IPS-15b (cell line): ENCODE results near the gene WDR27.

Experiments used
- H3K27me3 ChIP-seq: one replicate; pipeline ENCODE4 v1.6.1; 2013; ENCODE audit warnings: low read length; ENCODE audit not compliant: control insufficient read depth, insufficient read depth
- H3K36me3 ChIP-seq: one replicate; pipeline ENCODE4 v1.6.1; 2013; ENCODE audit warnings: low read length; ENCODE audit not compliant: control insufficient read depth, insufficient read depth
- H3K4me1 ChIP-seq: one replicate; pipeline ENCODE4 v1.6.1; 2013; ENCODE audit warnings: mild to moderate bottlenecking, low read length; ENCODE audit not compliant: control insufficient read depth, insufficient read depth
- H3K4me3 ChIP-seq: one replicate; pipeline ENCODE4 v1.5.1; 2013; ENCODE audit warnings: low read depth, low read length
- H3K9ac ChIP-seq: one replicate; pipeline ENCODE4 v1.6.1; 2013; ENCODE audit warnings: low read depth, mild to moderate bottlenecking, low read length
- H3K9me3 ChIP-seq: one replicate; pipeline ENCODE4 v1.6.1; 2013; ENCODE audit warnings: mild to moderate bottlenecking, low read length; ENCODE audit not compliant: control insufficient read depth, insufficient read depth

WDR27 gene

GRCh38 chr6:169556758-169557548 is 144.9 kb downstream of the WDR27 start:
- Histone ChIP-seq H3K9ac (no peak overlapping the region), H3K36me3 (peaks cover 8% of the 10 kb centered on the region), H3K4me1 (no peaks in the 10 kb centered on the region), H3K4me3 (no peak overlapping the region), H3K27me3 (no peaks in the 10 kb centered on the region), H3K9me3 (no peaks in the 10 kb centered on the region)

- Histone ChIP-seq H3K36me3 (peaks cover 8% of the 10 kb centered on the region), H3K4me1 (no peaks in the 10 kb centered on the region), H3K27me3 (no peaks in the 10 kb centered on the region), H3K9ac (no peak overlapping the region), H3K9me3 (no peaks in the 10 kb centered on the region), H3K4me3 (no peak overlapping the region)
Observed at GRCh38 chr6:169555971-169556617, 145.7 kb downstream of the WDR27 start.

GRCh38 chr6:169545982-169546381 is 155.8 kb downstream of the WDR27 start:
- Histone ChIP-seq H3K9me3 (no peaks in the 10 kb centered on the region), H3K36me3 (no peaks in the 10 kb centered on the region), H3K4me1 (no peaks in the 10 kb centered on the region), H3K4me3 (no peak overlapping the region), H3K9ac (no peak overlapping the region), H3K27me3 (no peaks in the 10 kb centered on the region)

GRCh38 chr6:169543704-169544103 is 158.1 kb downstream of the WDR27 start:
- no peaks in the 10 kb centered on the region for H3K9me3 ChIP-seq

GRCh38 chr6:169542491-169542890 is 159.3 kb downstream of the WDR27 start:
- H3K27me3 ChIP-seq: no peaks in the 10 kb centered on the region
- H3K4me1 ChIP-seq: no peaks in the 10 kb centered on the region
- H3K4me3 ChIP-seq: no peak overlapping the region
- H3K9me3 ChIP-seq: no peaks in the 10 kb centered on the region
- H3K9ac ChIP-seq: no peak overlapping the region
- H3K36me3 ChIP-seq: no peaks in the 10 kb centered on the region

More at GRCh38 chr6:169543704-169544103, 158.1 kb downstream of the WDR27 start:
- no peak overlapping the region for H3K9ac ChIP-seq
- no peaks in the 10 kb centered on the region for H3K36me3 ChIP-seq
- H3K4me3 ChIP-seq: no peak overlapping the region
- no peaks in the 10 kb centered on the region for H3K27me3 ChIP-seq
- H3K4me1 ChIP-seq: no peaks in the 10 kb centered on the region

- Histone ChIP-seq H3K36me3 (no peaks in the 10 kb centered on the region), H3K4me1 (no peaks in the 10 kb centered on the region), H3K9ac (no peak overlapping the region), H3K27me3 (no peaks in the 10 kb centered on the region), H3K4me3 (no peak overlapping the region), H3K9me3 (peaks cover 4% of the 10 kb centered on the region)
Observed at GRCh38 chr6:169539176-169539897, 162.5 kb downstream of the WDR27 start.

- H3K9ac ChIP-seq: no peak overlapping the region
- no peaks in the 10 kb centered on the region for H3K4me1 ChIP-seq
- no peaks in the 10 kb centered on the region for H3K36me3 ChIP-seq
- no peaks in the 10 kb centered on the region for H3K27me3 ChIP-seq
- H3K4me3 ChIP-seq: no peak overlapping the region
- H3K9me3 ChIP-seq: peaks cover 4% of the 10 kb centered on the region
Observed at GRCh38 chr6:169536446-169537170, 165.2 kb downstream of the WDR27 start.

- Histone ChIP-seq H3K36me3 (no peaks in the 10 kb centered on the region), H3K9me3 (peaks cover 4% of the 10 kb centered on the region), H3K9ac (no peak overlapping the region), H3K4me1 (no peaks in the 10 kb centered on the region), H3K4me3 (no peak overlapping the region), H3K27me3 (no peaks in the 10 kb centered on the region)
Observed at GRCh38 chr6:169534039-169534421, 167.8 kb downstream of the WDR27 start.

- H3K27me3 ChIP-seq: no peaks in the 10 kb centered on the region
- peaks cover 4% of the 10 kb centered on the region for H3K9me3 ChIP-seq
- H3K4me3 ChIP-seq: no peak overlapping the region
- no peaks in the 10 kb centered on the region for H3K36me3 ChIP-seq
- H3K4me1 ChIP-seq: no peaks in the 10 kb centered on the region
- H3K9ac ChIP-seq: no peak overlapping the region
Observed at GRCh38 chr6:169533301-169534038, 168.4 kb downstream of the WDR27 start.

GRCh38 chr6:169530752-169531123 is 171.1 kb downstream of the WDR27 start:
- no peak overlapping the region for H3K9ac ChIP-seq
- H3K27me3 ChIP-seq: no peaks in the 10 kb centered on the region
- H3K4me3 ChIP-seq: no peak overlapping the region
- H3K4me1 ChIP-seq: no peaks in the 10 kb centered on the region
- no peaks in the 10 kb centered on the region for H3K36me3 ChIP-seq
- no peaks in the 10 kb centered on the region for H3K9me3 ChIP-seq
